Immature natural killer cell (primary cell): ENCODE results near the gene DAPK1. TPM values are rescaled to one million over a fixed set of nuclear protein-coding genes. Genes with fewer than 3 reads are reported as not detected.
A peak's percentile ranks its signal among the peaks of the same experiment; 100 is the strongest.

Experiments
- DNase-seq, 3 donors: peaks; one replicate each; pipeline ENCODE4 v3.0.0; 2022; ENCODE audit warnings: mixed read lengths in 1 of 3
- H3K27ac Mint-ChIP-seq, 6 donors: one replicate each; pipeline ENCODE4 v1.8.0; 2020; ENCODE audit warnings: mixed read lengths in 6 of 6, mild to moderate bottlenecking in 5 of 6, inconsistent platforms in 4 of 6, moderate library complexity in 3 of 6
- H3K27me3 Mint-ChIP-seq, 3 donors: one replicate each; pipeline ENCODE4 v1.8.0; 2020 to 2021; ENCODE audit warnings: low read depth in 3 of 3, mild to moderate bottlenecking in 3 of 3, mixed read lengths in 3 of 3, moderate library complexity in 3 of 3, inconsistent platforms in 1 of 3
- H3K36me3 Mint-ChIP-seq, 3 donors: one replicate each; pipeline ENCODE4 v1.8.0; 2020; ENCODE audit warnings: mixed read lengths in 3 of 3, inconsistent platforms in 2 of 3, mild to moderate bottlenecking in 2 of 3
- H3K4me1 Mint-ChIP-seq, 2 donors: one replicate each; pipeline ENCODE4 v1.8.0; 2020; ENCODE audit warnings: inconsistent platforms in 2 of 2, mild to moderate bottlenecking in 2 of 2, mixed read lengths in 2 of 2, moderate library complexity in 1 of 2
- H3K4me3 Mint-ChIP-seq, 5 donors: one replicate each; pipeline ENCODE4 v1.8.0; 2020; ENCODE audit warnings: mild to moderate bottlenecking in 5 of 5, mixed read lengths in 5 of 5, inconsistent platforms in 3 of 5, moderate library complexity in 3 of 5
- H3K9me3 Mint-ChIP-seq, 6 donors: one replicate each; pipeline ENCODE4 v1.8.0; 2020; ENCODE audit warnings: mild to moderate bottlenecking in 6 of 6, mixed read lengths in 6 of 6, inconsistent platforms in 4 of 6, moderate library complexity in 3 of 6
- polyA plus RNA-seq, 3 donors: library from polyadenylated mRNA; unstranded; fragments of 300-500 nt; fragmentation: Illumina TruSeq; gene quantifications; one replicate each; pipeline ENCODE4 v1.2.3, GENCODE V29; 2021

The DAPK1 gene
- polyA plus RNA-seq, 3 donors from 2014 or later: 0.82 to 1.3 TPM; not detected in 1

DNA sequence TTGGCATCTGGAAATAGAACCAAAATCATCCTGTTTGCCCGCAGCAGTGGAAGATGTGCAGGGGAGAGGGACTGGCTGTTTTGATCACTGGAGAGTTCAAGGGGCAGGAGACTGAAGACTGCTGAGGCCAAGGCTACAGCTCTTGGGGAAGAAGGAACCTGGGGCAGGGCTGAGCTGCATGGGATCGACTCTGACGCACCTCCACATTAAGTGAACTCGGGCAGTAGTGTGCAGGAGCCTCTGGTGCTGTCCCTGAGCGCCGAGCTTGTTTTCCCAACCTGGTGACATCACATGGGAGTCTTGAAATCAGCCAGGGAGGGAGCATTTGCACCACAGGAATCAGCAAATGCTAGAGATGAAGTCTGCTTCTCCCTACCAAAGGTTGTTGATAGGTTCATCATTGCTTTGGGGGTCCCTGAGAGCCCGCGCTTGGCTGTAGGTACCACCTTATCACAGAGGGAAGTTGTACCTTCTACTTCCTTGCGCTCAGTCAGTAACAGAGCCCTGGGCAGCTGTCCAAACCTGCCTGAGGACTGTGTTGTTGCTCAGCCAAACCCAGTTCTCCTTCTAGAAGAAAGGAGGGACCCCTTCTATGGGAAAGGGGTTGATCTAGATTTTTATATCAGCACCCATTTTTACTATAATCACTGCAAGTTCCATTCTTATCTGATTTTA, 175.9 kb downstream of the DAPK1 start:
- no peak overlapping the region for H3K27ac Mint-ChIP-seq
- H3K4me3 Mint-ChIP-seq: no peak overlapping the region
- no peaks in the 10 kb centered on the region for H3K4me1 Mint-ChIP-seq

DNA sequence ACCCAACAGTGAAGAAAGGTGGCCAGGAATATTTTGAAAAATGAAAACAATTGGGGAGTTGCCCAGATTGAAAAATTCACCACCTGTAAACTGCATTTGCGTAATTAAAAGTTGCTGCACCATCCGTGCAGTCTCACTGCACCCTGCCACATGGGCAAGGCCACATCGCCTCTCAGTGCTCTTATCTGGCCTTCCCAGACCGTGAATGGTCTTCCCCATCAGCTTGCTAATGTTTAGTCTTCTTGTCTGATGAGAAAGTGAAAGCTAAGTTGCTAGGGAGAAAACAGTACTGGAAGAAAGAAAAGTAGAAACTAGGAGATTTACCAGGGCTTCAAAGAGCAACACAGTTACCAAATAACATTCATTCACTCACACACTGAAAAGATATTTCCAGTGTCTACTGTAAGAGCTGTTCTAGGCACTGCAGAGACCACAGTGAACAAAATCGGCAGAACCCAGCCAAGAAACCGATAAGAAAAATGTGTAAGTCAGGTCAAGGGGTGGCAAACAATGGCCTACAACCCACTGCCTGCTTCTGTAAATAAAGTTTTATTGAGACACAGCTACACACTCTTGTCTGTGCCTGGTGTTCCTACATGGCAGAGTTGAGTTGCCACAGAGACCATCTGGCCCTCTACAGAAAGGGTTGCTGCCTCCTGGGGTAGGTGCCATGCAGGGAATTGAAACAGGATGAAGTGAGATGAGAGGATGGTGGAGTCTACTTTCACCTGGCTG, 177.1 kb downstream of the DAPK1 start:
- no peak overlapping the region for H3K27ac Mint-ChIP-seq
- peaks cover 2 to 12% (median 3%) of the 10 kb centered on the region in 3 donors for H3K27me3 Mint-ChIP-seq
- H3K4me1 Mint-ChIP-seq: no peaks in the 10 kb centered on the region
- no peak overlapping the region for H3K4me3 Mint-ChIP-seq
- H3K9me3 Mint-ChIP-seq: no peaks in the 10 kb centered on the region
- no peak for DNase-seq
- no peaks in the 10 kb centered on the region for H3K36me3 Mint-ChIP-seq

More for the DNA sequence above, 175.9 kb downstream of the DAPK1 start:
- Mint-ChIP-seq H3K36me3 (no peaks in the 10 kb centered on the region), H3K9me3 (no peaks in the 10 kb centered on the region), H3K27me3 (peaks cover 0 to 12% (median 1%) of the 10 kb centered on the region in 3 donors)
- DNase-seq: no peak

DNA sequence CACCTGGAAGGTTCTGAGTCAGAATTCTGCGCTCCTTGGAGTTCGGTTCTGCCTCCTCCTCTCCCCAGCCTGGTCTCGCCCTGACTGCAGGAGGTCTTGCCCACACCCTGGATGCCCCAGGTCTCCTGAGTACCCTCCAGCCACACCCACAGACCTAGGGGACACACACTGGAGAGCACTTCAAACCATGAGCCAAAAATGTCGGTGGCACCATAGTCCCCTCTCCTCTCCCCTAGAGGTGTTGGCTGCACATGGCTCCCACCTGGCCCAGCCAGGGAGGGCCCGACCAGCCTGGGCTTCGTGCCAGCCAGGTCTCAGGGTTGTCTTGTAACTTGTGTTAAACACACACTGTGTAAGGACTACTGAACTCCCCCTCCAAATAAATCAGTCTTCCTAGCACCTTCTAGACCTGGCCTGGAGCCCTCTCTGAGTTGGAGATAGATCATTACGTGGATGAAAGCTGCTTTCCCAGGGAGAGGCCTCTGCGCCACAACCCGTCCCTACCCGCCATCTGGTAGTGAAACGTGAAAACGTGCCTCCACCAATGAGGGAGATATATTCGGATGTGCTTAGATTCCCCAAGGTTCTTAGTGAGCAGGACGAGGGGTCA, 178.3 kb downstream of the DAPK1 start:
- H3K4me3 Mint-ChIP-seq: no peak overlapping the region
- H3K4me1 Mint-ChIP-seq: no peaks in the 10 kb centered on the region
- H3K9me3 Mint-ChIP-seq: no peaks in the 10 kb centered on the region
- no peaks in the 10 kb centered on the region for H3K36me3 Mint-ChIP-seq
- no peak for DNase-seq
- peaks cover 2 to 12% (median 3%) of the 10 kb centered on the region in 3 donors for H3K27me3 Mint-ChIP-seq
- no peak overlapping the region for H3K27ac Mint-ChIP-seq

DNA sequence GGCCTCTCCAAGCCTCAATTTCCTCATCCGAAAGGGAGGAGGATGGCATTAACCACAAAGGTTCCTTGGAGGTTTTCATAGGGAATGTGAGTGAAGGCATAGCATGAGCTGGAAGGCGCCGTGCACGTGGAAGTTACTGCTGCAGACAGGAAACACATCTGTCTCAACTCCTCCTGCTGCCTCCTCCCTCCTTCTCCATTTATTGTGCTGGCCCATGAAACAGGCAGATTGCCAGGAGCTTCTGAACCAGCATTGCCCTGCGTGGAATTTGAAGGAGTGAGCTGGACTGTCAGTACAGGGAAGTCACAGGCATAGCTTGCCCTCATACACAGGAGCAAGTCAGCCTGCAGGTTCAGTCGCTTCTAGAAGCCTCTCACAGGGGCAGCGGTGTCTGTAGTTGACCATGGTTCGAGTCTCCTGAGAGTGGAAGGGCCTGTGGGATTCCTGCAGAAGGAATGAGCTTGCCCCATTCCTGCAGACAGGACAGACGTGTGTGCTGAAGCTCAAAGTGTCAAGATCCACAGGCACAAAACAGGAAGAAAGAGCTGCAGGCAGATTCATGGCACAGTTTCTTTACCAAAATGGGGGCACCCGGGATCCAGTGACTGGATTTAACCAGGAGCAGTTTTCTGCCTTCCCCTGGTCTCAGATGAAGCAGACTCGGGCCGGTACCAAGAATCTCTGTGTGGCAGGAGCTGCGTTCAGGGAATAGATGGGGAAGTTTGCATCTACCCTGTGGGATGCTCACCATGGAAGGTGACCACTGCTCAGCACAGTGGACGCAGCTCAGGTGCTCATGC, 179.5 kb downstream of the DAPK1 start:
- H3K4me1 Mint-ChIP-seq: no peaks in the 10 kb centered on the region
- no peak overlapping the region for H3K27ac Mint-ChIP-seq
- H3K27me3 Mint-ChIP-seq: peaks cover 2 to 9% (median 6%) of the 10 kb centered on the region in 3 donors
- H3K36me3 Mint-ChIP-seq: no peaks in the 10 kb centered on the region
- DNase-seq: no peak
- no peaks in the 10 kb centered on the region for H3K9me3 Mint-ChIP-seq
- H3K4me3 Mint-ChIP-seq: no peak overlapping the region

DNA sequence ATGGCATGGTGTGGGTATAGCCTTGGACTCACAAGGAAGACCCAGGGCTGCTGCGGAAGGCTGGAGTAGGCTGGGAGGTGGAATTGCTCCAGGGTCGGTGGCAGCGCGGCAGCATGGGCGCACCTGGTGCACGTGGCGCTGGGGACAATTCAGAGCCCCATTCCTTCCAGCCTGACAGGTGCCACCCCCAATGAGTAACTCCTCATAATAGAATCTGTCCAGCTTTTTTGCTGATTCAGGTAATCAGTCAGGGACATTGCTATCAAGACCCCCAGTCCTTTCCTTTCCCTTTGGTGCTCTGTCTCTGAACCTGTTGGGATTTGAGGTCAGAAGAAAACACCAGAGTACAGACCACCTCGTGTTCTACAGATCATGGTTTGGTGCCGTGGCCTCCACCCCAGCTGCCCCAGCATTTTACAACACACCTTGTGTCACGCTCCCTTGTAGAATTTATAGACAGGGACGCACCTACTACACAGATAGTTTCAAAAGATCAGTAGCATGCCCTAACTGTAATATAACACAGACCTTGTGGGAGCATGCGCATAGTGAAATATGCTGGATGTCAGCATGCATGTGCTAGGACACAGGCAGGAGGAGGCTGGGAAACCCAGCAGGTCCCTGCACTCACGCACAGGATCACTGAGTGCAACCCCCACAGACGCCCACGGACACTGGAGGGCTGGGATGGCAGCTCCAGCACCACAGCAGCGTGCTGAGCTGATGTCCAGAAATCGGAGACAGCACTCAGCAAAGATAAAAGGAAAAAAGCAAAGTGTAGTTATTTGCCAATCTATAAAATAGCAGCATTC, 180.3 kb downstream of the DAPK1 start:
- H3K27me3 Mint-ChIP-seq: peaks cover 2 to 9% (median 4%) of the 10 kb centered on the region in 3 donors
- H3K36me3 Mint-ChIP-seq: no peaks in the 10 kb centered on the region
- no peak overlapping the region for H3K4me3 Mint-ChIP-seq
- H3K4me1 Mint-ChIP-seq: no peaks in the 10 kb centered on the region
- no peak for DNase-seq
- no peak overlapping the region for H3K27ac Mint-ChIP-seq
- H3K9me3 Mint-ChIP-seq: no peaks in the 10 kb centered on the region

DNA sequence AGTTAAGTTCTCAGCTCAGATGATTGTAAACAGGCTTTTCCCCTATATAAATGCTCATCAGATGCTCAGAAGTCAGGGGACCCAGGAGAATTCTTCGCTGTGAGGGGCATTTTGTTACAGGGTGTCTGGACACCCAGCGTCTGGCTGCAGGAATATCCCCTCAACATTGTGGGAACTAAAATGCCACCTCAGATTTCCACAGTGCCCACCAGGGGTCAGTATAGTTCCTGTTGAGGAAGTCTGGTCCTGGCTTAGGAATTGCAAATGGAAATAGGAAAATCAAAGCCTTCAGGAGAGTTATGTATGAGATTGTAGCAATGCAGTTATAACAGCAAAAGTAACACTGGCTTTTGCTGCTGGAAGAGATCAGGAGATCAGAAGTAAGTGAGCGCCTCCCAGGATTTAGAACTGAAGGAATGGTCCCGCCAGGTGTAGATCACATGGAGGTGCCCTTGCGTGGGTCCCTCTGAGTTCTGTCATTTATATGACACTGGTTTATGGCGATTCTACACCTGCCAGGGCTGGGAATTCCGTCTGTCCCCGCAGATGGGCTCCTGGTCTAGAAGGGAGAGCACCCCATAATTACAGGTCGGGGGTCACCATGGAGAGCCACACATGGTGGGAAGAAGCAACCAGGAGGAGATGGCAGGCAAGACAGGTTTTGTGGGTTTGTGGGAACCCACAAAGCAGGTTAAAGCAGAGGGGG, 181.1 kb downstream of the DAPK1 start:
- no peak overlapping the region for H3K4me3 Mint-ChIP-seq
- peak in 1 of 3 donors; percentile 10 for DNase-seq
- H3K27ac Mint-ChIP-seq: no peak overlapping the region
- H3K4me1 Mint-ChIP-seq: no peaks in the 10 kb centered on the region
- H3K36me3 Mint-ChIP-seq: no peaks in the 10 kb centered on the region
- peaks cover 2 to 9% (median 4%) of the 10 kb centered on the region in 3 donors for H3K27me3 Mint-ChIP-seq
- no peaks in the 10 kb centered on the region for H3K9me3 Mint-ChIP-seq

DNA sequence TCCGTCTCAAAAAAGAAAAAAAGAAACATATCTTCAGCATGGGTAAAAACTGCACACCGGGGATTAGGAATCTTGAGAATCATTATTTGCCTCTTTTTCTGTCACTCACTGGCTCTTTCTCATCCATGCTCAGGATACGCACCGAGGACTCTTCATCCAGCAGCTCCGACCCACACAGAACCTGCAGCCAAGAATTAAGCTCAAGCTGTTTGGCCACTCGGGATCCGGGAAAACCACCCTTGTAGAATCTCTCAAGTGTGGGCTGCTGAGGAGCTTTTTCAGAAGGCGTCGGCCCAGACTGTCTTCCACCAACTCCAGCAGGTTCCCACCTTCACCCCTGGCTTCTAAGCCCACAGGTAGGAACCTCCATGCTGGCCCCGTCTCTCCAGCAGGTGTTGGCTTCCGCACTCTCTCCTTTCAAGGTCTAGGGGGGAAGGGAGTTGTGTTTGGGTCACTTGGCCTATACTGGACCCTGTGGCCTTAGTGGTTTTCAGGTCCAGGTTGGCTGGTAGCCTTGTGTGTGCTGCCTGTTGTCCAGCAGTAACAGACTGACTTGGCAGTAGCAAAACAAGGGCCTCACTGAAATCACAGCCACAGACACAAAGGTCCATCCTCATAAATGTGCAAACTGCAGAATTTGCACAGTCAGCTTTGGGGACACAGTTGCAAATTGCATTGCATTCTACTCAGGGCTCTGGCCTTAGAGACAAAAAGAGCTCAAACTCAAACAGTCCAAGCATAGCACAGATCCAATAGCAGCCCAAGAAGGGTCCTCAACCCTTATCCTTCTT, 183.8 kb downstream of the DAPK1 start:
- no peak for DNase-seq
- no peaks in the 10 kb centered on the region for H3K36me3 Mint-ChIP-seq
- H3K4me3 Mint-ChIP-seq: no peak overlapping the region
- H3K27ac Mint-ChIP-seq: no peak overlapping the region
- H3K27me3 Mint-ChIP-seq: peaks cover 2 to 9% (median 4%) of the 10 kb centered on the region in 3 donors
- peaks cover 7 to 8% of the 10 kb centered on the region in 2 donors for H3K4me1 Mint-ChIP-seq
- H3K9me3 Mint-ChIP-seq: no peaks in the 10 kb centered on the region

DNA sequence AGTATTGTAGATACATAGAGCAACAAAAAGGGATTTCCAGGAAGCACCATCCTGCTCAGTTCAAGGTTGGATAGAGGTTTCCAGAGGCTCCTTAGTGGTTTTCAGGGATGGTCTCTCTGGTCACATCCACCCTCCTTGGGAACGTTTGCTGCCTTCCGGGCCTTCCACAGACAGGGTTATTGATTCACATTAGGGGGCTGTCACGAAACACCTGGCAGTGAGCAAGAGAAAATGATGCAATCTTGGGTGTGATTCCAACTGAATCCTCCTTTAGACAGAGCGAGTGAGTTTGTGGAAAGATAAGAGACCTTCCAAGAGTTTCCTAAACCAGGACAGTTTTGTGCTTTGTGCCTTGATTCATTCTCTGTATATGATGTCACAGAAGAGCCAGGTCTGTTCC, 184.4 kb downstream of the DAPK1 start:
- Mint-ChIP-seq H3K4me3 (no peak overlapping the region), H3K27ac (no peak overlapping the region), H3K36me3 (no peaks in the 10 kb centered on the region), H3K9me3 (no peaks in the 10 kb centered on the region), H3K4me1 (peaks cover 7 to 8% of the 10 kb centered on the region in 2 donors), H3K27me3 (peaks cover 2 to 4% (median 4%) of the 10 kb centered on the region in 3 donors)
- no peak for DNase-seq

DNA sequence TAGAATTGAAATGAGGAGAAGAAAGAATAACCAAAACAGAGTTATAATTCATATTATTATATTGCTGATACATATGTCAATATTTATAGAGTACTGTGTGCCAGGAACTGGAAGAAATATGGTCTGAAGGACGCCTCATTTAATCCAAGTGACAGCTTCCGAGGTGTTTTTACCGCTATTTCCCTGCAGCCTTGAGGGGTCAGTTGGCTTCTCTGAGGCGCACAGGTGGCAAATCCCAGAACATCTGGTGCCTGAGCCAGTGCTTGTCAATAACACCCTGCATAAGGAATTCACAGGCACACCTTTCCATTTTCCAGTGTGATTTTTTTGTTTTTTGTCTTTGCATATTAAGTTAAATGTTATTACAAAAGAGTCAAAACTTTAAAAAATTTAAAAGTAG, 185.0 kb downstream of the DAPK1 start:
- H3K36me3 Mint-ChIP-seq: no peaks in the 10 kb centered on the region
- peaks cover 7 to 8% of the 10 kb centered on the region in 2 donors for H3K4me1 Mint-ChIP-seq
- no peak overlapping the region for H3K4me3 Mint-ChIP-seq
- H3K27me3 Mint-ChIP-seq: peaks cover 2 to 4% (median 2%) of the 10 kb centered on the region in 3 donors
- H3K27ac Mint-ChIP-seq: no peak overlapping the region
- DNase-seq: no peak
- H3K9me3 Mint-ChIP-seq: no peaks in the 10 kb centered on the region

DNA sequence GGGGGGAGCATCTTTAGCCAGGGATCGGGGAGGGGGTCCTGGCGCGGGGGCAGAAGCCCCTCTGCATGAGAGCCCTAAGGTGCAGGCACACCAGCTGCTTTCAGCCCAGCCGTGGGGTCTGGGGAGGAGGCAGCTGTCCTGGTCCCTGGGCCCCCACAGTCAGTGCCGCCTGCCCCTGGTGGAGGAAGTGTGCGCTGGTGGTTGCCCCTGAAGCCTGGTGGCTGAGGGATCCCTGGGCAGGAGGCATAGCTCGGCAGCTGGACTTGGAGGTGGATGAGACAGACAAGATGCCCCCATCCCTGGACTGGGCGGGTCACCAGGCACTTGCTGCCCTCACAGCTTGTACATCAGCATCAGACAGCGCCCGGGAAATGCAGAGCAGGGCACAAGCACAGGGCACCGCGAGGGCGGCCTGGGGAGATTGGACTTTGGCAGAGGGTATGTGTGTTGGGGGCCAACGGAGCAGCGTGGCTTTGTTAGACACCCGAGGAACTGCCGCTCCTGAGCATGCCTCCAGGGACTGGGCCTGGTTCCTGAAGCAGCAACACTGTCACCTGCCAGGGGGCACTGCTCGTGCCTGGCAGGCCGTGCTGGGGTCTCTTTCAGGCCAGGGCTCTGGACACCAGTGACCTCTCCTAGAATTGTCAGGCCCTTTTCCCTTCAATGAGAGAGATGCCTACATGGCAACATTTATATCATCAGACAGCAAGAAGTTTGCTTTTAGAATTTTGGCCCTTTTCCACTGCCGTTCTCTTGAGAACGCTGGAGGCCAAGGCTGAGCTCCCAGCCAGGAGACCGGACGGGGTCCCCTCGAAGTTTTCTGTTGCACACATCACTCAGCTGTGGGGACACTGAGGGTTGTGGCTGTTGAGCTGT, 186.3 kb downstream of the DAPK1 start:
- H3K9me3 Mint-ChIP-seq: no peaks in the 10 kb centered on the region
- peaks cover 3 to 6% (median 4%) of the 10 kb centered on the region in 3 donors for H3K27me3 Mint-ChIP-seq
- no peak for DNase-seq
- peaks cover 7 to 8% of the 10 kb centered on the region in 2 donors for H3K4me1 Mint-ChIP-seq
- H3K27ac Mint-ChIP-seq: no peak overlapping the region
- no peak overlapping the region for H3K4me3 Mint-ChIP-seq
- H3K36me3 Mint-ChIP-seq: no peaks in the 10 kb centered on the region

DNA sequence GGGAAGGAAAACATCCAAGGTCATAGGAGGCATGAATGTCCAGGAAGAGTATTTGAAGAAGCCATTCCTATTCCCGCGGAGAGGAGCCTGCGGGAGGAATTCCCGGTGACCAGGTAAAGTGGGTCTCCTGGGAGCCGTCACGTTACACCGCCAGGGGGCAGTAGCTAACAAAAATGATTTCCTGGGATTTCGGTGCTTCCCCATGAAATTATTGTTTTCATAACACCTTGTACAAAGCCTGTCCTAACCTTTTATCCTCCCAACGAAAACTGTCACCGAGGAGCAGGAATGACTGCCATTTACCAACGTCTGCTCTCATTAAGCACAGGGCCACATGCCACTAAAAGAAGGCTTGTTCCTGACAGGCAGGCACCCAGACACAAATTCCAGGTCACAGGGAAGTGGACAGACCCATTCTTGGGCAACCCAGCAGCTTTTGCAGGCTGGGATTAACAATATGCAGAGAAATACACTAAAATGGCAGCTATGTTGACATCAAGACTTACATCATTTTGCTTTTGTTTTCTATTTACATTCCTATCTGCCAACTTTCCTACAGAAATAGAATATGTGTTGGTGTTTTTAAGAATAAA, 187.1 kb downstream of the DAPK1 start:
- Mint-ChIP-seq H3K9me3 (no peaks in the 10 kb centered on the region), H3K36me3 (no peaks in the 10 kb centered on the region), H3K4me1 (peaks cover 7 to 8% of the 10 kb centered on the region in 2 donors), H3K4me3 (no peak overlapping the region), H3K27me3 (peaks cover 3 to 6% (median 4%) of the 10 kb centered on the region in 3 donors), H3K27ac (peak overlapping the region in 1 of 6 donors; percentile 39)
- no peak for DNase-seq
